Activated CD8-positive, alpha-beta memory T cell treated with anti-CD3 and anti-CD28 coated beads for 4 hours (primary cell): ENCODE data around the gene REXO4.
A peak's percentile ranks its signal among the peaks of the same experiment; 100 is the strongest.
"Not testable (repeated sequence)": the region's sequence is repeated elsewhere in the genome, so short reads cannot be mapped to it uniquely, and the experiment has no call there.

ENCODE experiments used
- DNase-seq, 2 donors: peaks; one replicate each; pipeline ENCODE4 v3.0.0-alpha.2; 2020; ENCODE audit warnings: low read depth in 2 of 2

Gene REXO4

DNA sequence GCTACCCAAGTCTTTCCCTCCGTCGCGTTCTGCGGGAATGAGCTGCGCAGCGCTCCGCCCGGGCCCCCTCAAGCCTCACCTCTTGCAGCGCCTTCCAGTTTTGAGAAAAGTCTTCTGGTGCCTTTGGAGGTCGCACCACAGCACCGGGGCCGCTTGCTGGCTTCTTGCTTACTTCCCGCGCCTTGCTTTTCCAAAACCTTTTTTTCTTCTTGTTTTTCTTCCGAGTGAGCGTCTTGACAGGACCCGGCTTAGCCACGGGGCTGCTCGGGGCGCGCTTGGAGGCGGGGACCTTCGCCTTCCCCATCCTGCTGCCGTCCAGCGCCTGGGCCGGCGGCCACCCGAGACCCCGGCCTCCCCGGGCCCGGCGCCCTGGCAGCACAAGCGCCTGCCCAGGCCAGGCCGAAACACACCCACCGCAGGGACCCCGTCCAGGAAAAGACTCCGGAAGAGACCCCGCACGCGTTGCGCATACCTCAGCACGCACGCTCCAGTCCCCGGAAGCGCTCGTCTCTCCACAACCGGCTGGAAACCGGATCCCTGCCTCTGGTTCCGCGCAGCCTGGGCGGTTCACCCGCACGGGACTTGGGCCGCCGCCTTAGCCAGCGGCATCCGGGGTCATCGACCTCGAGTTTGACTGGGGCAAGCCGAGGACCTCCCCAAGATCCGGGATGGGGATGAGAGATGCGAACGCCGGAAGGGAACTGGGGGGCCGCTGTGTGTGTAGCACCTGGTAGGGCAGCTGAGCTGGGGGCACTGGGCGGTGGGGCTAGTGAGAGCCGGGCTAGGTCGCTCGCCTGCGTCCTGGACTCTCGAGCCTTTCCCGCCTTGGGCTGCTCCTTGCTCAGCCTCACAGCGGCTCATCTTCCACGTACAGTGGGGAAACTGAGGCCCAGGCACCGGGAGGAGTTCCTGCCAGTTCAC is at the start of gene REXO4:
Gene REXO4 (minus strand): TSS at position 470 of the 921 bp plus-strand sequence. CDS start 166 bp downstream, at position 304.
- DNase-seq = peak; percentile 66 to 70

GRCh38 chr9:133467101-133467500 is 49.3 kb upstream of the REXO4 start:
- DNase-seq = no peak

DNA sequence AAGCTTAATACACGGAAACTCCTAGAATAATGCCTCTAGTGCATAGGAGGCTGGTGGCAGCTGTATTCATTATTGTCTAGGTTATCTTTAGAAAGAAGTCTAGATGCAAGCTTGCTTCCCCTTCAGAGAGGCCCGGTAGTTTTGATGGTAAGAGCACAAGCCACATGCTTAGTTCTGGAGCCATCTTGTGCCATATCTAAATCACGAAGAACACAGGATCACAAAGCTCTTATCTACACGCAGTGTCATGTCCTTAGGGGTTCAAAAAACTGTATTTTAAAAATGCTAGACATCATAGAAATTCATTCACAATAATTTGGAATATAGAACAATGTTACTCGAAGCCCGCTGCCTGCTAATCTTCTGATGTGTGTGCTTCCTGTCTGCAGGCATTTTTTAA is 48.2 kb upstream of the REXO4 start:
- no peak for DNase-seq

DNA sequence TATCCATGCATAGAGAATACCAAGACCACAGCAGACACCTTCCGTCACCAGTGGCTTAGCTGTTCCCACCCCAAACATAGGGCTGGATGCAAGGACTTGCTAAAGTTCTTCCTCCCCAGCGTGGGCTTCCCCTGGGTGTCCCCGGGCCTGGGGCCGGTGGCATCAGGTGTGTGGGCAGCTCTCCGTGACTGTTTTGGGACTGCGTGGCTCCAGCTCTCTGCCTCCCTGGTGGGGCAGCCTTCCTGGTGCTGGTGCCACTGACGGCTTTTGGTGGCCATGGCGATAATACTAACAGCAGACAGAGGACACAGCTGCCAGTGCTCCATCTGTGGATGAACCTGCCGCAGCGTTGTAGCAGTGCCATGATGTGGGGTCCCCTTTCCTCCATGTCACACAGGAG is 46.8 kb upstream of the REXO4 start:
- no peak for DNase-seq

GRCh38 chr9:133463864-133464615 is 46.2 kb upstream of the REXO4 start:
- DNase-seq = no peak

GRCh38 chr9:133463234-133463863 is 45.5 kb upstream of the REXO4 start:
- DNase-seq = no peak

DNA sequence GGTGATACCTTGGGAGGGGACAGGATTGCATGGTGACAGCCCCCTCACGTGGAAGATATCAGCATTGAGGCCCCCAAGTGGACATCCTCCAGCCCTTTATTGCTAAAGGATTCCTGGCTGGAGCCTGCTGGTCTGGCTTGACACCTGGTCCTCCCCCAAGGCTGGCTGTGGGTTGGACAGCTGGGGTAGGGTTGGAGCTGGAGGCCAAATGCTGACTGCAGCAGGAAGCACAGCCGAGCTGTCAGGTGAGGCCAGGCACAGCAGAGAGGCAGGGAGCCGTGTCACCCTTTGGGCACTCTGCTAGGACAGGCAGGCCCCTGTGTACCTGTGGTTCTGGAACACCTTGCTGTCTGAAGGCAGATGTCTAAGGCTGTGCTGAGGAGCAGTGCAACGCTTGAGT is 44.2 kb upstream of the REXO4 start:
- no peak for DNase-seq

GRCh38 chr9:133460405-133461175 is 42.8 kb upstream of the REXO4 start:
- no peak for DNase-seq

- peak; percentile 79 to 88 for DNase-seq
These were observed 41.9 kb upstream of the REXO4 start, which contains the start of gene CACFD1 for GRCh38 chr9:133459476-133460404. Gene CACFD1 (plus strand): TSS chr9:133459978. CDS start chr9:133460067, 89 bp downstream.

DNA sequence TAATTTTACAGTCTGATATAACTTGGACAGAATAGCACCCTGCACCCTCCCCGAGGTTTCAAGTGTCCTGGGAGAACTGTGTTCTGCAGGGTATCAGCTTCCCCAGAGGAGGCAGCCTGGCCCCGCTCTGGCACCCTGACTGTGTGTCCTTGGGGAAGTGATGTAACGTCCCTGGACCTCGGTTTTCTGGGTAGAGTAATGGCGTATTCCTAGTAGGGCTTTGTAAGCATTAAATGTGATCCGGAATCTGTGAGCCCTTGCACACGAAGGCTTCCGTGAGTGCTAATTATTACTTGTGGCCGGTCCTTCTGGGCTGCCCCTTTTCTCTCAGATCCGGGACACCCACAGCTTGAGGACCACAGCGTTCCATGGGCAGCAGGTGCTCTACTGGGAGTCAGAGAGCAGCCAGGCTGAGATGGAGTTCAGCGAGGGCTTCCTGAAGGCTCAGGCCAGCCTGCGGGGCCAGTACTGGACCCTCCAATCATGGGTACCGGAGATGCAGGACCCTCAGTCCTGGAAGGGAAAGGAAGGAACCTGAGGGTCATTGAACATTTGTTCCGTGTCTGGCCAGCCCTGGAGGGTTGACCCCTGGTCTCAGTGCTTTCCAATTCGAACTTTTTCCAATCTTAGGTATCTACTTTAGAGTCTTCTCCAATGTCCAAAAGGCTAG is 41.0 kb upstream of the REXO4 start:
- DNase-seq = no peak

- no peak for DNase-seq
These were observed 39.9 kb upstream of the REXO4 start for GRCh38 chr9:133457748-133458147.

GRCh38 chr9:133457233-133457632 is 39.4 kb upstream of the REXO4 start:
- DNase-seq = no peak

DNA sequence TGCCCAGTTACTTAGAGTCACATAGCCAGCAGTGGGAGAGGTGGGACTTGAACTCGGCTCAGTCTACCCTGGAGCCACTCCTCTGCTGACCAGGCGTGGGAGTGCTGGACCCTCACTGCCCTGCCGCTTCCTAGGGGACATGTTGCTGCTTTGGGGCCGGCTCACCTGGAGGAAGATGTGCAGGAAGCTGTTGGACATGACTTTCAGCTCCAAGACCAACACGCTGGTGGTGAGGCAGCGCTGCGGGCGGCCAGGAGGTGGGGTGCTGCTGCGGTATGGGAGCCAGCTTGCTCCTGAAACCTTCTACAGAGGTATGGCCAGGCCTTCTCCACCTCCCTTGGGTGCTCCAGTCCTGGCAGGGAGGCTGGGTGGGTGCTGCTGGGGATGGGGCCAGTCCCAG is 38.6 kb upstream of the REXO4 start:
- no peak for DNase-seq

GRCh38 chr9:133455936-133456335 is 38.1 kb upstream of the REXO4 start:
- DNase-seq = no peak

DNA sequence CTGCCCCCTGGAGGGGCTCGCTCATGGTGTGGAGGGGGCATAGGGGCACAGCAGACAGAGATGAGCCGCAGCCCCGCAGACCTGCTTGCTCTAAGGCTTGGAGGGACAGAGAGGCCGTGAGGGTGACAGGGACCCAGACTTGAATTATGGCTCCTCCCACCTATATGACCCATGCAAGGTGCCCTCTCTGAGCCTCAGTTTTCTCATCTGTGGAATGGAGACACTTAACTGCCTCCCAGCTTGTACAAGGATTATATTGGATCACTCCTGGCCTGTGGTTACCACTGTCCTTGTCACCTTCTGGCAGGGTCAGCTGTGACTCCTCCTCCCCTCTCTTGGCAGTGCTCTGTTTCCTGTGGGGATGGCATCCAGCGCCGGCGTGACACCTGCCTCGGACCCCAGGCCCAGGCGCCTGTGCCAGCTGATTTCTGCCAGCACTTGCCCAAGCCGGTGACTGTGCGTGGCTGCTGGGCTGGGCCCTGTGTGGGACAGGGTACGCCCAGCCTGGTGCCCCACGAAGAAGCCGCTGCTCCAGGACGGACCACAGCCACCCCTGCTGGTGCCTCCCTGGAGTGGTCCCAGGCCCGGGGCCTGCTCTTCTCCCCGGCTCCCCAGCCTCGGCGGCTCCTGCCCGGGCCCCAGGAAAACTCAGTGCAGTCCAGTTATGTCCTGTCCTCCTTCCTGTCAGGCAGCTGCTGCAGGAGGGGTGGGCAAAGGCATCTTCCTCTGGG is 37.3 kb upstream of the REXO4 start:
- DNase-seq = no peak

- no peak for DNase-seq
These were observed 36.5 kb upstream of the REXO4 start for GRCh38 chr9:133454325-133454724.

DNA sequence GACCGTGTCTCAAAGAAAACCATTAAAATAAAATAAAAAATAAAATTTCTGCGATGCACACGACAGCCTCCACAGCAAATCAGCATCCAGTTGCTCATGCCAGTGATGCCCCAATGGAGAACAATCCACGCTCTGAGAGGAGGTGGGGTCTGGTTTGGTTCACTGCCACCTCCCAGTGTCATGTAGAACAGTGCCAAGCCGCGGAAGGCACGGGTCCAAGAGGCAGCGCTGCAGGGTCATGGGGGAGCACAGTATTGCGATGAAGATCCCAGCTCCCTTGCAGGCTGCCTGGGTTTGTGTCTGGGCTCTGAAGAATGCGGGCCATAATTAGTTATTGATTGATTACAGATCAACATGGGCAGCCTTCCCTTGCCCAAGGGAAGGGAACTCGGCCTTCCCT is 35.8 kb upstream of the REXO4 start:
- no peak for DNase-seq

DNA sequence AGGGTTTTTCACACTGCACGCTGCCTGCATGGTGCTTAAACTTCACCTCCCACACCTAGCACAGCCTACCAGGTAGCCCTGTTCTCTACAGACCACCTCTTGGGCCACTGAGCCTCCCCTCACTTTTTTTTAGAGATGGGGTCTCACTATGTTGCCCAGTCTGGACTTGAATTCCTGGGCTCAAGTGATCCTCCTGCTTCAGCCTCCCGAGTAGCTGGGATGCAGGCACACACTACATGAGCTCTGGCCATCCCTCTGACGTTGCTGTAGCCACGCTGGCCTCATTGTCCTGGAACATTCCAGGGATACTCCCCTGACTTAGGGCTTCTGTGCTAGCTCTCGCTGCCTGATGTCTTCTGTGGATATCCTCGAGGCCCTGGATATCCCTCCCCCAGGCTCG is 34.8 kb upstream of the REXO4 start:
- no peak for DNase-seq

DNA sequence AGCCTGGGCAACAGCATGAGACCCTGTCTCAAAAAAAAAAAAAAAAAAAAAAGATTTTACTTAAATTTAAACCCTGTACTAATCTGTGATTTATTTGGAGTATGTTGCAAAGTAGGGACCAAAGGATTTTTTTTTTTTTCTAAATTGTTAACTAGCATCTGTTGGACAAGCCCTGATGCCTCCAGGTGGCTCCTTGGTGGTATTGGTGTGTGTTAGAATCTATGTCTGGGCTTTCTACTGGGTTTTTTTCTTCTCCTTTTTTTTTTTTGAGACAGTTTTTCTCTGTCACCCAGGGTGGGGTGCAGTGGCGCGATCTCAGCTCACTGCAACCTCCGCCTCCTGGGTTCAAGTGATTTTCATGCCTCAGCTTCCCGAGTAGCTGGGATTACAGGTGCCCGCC is 34.1 kb upstream of the REXO4 start:
- DNase-seq = not testable (repeated sequence)
